GM21381 (cell line): ENCODE measurements around the gene GATAD2A.
"Not testable (repeated sequence)": the region's sequence is repeated elsewhere in the genome, so short reads cannot be mapped to it uniquely, and the experiment has no call there.

Source experiments
- ATAC-seq: cut with Tn5 transposase; IDR thresholded peaks from one replicate; pipeline ENCODE4 v1.9.1; 2021; ENCODE audit warnings: mild to moderate bottlenecking, moderate library complexity; ENCODE audit not compliant: unreplicated experiment

GATAD2A gene

DNA sequence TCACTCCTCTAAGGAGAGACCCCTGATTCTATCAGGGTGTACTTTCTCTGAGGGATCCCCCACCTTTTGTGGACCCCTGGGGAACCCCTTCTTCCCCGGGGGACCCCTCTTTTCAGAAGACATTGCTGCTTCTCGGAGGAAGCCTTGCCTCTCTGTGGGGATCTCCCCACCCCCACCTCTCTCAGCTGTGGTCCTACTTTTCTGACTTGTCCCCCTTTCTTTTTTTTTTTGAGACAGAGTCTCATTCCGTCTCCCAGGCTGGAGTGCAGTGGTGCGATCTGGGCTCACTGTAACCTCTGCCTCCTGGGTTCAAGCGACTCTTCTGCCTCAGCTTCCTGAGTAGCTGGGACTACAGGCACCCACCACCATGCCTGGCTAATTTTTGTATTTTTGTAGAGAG lies 18.4 kb upstream of the GATAD2A start:
- ATAC-seq: no peak

DNA sequence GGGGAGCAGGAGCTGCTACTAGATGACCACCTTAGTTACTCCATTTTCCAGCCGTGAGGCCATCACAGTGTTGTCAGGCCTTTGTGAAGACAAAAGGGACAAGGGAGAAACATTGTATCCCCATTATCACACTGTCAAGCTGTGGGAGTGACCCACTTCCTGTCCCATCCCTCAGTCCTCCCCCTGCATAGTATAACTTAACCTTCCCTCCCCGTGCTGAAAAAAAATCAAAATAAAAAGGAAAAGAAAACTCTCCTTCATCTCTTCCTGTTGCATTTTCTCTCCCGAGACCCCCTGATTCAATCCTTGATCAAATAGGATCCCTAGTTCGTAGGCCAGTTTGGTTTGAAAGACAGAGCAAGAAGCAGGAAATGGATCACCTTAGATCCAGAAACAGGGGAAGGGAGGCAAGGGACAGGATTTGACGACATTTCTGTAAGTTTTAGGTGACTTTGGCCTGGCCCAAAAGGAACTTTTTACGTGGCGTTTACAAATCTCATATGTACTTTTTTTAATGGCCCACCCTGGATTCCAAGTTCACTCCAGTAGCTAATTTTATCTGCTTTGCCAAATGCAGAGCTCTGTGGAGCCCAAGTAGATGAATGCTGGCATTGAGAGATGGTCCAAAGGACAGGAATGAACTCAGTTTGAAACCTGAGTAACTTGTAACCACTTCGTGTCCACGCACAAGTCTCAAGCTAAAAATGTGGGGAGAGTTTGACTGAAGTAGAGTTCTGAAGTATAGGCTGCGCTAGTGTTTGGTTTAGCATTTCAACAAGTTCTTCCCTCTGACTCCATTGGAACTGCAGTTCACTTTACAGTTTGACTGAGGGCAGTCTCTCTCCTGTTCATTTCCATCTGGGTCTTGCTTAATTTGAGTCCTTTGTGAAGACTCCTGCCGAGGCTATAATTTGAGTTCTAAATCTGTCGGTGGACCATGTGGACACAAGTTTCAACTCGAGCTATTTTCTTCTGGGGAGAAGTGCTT lies 16.6 kb upstream of the GATAD2A start:
- no peak for ATAC-seq

DNA sequence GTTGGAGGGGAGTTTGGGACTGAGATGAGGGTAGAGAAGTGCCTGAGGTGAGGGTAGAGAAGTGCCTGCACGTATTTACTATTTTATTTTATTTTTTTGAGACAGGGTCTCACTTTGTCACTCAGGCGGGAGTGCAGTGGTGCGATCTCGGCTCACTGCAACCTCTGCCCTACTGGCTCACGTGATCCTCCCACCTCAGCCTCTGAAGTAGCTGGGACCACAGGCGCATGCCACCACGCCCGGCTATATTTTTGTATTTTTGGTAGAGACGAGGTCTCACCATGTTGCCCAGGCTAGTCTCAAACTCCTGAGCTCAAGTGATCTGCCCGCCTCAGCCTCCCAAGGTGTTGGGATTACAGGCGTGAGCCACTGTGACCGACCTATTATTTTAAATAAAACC lies 15.8 kb upstream of the GATAD2A start:
- ATAC-seq: not testable (repeated sequence)

DNA sequence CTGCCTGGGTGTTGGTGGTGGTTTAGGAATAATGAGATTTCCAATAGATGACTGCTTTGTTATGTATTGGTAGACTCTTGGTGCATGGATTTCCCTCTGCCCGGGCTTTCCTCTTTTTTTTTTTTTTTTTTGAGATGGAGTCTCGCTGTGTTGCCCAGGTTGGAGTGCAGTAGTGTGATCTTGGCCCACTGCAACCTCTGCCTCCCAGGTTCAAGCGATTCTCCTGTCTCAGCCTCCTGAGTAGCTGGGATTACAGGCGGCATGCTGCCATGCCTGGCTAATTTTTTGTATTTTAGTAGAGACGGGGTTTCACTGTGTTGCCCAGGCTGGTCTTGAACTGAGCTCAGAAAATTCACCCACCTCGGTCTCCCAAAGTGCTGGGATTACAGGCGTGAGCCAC lies 11.1 kb upstream of the GATAD2A start:
- not testable (repeated sequence) for ATAC-seq

DNA sequence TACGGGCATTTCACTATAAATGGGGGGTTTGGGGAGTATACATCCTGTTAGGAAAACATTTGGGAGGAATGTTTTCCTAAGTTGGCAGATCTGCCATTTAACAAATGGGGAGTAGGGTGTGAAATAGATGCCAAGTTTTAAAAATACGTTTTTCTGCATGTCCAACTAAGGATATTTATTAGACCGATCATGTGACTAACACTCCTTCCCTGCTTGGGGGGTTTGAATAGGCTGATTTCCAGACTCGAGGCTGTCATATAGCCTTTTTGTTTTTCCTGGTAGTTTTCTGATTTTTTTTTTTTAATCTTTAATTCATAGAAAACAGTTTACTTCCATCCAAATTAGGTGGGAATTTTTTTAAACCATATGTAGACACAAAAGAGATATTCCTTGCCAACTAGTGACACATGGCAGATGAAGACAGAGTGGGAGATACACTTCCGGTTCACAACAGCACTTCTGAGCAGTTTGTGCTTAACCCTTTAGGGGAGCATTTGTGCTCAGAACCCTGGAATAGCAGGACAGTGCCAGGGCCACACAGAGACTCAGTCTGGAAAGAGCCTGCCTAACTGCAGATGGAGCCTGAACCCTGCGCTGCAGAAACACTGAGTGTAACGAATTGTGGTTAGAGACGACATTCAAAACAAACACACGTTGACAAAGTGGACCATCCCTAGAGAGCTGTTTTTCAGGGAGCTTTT lies 5.6 kb upstream of the GATAD2A start:
- no peak for ATAC-seq

DNA sequence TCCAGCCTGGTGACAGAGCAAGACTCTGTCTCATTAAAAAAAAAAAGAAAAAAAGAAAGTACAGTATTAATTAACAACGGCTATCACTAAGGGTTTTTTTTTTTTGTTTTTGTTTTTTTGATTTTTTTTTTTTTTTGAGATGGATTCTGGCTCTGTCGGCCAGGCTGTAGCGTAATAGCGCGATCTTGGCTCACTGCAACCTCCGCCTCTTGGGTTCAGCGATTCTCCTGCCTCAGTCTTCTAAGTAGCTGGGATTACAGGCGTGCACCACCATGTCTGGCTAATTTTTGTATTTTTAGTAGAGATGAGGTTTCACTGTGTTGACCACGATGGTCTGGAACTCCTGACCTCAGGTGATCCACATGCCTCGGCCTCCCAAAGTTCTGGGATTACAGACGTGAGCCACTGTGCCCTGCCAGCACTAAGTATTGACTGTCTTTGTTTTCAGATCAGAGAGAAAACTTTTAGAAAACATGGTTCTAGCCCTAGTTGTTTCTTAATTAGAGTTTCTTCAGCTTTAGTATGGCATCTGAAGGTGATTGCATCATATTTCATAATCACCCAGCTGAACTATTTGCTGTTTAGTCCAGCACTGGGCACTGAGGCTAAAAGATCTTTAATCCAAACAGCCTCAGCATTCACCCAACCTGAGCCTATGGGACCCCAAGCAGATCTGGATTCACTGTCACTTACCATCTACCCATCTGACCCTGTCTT lies 2.7 kb upstream of the GATAD2A start:
- ATAC-seq: no peak

DNA sequence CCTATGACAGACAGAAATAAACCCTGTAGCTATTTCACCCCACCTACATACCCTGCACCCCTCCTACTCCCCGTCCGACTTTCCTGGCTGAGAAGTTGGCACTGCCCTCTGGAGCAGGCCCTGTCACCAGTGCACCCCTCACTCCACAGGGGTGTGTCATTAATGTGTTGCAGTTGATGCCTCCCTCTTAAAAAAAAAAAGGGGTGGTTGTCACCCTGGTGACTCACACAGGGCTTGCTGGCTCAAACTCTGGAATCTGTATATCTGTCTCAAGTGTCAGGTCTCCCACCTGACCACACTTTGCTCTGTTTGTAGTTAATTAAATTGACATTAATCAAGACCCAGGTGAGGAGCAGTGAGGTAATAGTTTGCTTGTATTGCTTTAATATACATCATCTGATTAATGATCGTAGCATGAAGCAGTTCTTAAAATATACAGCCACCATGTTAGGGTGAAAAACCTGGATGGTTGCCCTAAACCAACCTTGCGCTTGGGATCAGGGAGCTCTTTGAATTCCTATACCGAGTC lies 2.0 kb upstream of the GATAD2A start:
- ATAC-seq: no peak

DNA sequence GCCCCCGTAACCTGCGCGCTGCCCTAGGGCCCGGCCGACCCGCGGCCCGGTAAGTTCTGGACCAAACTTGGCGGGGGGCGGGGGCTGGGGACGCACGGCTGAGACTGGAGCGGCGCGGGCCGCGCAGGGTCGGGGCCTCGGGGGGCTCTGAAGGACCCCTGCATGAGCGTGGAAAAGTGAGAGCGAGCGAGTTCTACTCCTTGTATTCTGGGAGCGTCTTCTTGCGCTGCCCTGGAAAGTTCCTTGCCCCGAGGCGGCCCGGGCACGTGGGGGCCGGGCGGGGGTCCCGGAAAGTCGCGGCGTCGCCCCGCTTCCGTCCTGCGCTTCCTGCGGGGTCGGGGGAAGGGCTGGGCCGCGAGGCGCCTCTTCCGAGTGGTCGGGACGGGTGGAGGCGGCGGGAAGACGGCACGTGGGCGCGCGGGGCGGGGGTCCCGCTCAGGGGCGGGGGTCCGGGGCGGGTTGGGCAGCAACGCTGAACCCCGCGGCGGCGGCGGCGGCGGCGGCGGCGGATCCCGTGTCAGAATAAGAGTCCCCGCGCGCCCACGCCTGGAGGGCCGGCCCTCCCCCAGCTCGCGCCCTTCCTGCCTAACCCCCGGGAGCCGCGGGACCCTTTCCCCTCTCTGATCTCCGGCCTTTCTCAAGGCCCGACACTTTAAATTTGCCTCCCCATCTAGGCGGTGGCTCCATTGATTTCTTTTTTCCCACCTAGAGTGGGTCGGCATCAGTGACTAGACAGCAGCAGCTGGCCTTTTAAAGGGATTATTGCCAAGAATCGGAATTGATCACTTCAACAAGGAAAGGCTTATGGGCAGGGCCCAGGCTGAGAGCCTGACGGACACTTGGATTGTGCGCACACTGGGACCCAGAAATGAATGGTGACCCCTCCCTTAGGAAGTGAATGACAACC lies 749 bp downstream of the GATAD2A start:
- no peak for ATAC-seq

DNA sequence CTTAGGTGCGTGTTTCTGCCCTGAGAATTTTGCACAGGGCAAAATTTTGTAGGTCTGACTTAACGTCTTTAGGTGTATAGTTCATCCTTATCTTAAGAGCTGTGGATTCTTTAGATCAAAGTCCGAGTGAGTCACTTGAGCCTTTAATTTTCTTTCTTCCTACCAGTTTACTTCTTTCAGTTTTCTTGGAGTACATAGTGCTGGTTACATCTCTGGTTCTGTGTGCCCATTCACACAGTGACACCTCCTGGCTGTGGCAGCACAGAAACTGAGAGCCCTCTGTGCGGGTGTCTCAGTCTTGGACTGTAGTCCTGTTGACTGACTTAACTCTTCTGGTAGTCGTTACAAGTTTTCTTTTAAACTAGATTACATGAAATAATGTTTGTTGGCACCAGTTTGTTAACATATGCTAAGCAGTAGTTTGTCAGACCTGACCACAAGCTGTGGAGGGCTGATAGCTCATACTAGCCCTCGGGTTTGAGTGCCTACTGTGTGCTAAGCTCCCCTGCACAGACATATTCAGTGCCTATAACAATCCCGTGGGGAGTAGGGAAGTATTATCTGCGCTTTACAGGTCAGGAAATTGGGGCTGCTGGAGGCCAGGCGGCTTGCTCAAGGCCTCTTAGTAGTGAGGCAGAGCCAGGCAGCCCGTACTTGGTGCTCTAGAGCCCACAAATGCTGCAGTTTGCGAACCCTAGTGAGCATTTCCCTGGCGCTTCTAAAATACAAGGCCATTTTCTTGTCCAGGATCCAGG lies 1.6 kb downstream of the GATAD2A start:
- ATAC-seq: no peak

DNA sequence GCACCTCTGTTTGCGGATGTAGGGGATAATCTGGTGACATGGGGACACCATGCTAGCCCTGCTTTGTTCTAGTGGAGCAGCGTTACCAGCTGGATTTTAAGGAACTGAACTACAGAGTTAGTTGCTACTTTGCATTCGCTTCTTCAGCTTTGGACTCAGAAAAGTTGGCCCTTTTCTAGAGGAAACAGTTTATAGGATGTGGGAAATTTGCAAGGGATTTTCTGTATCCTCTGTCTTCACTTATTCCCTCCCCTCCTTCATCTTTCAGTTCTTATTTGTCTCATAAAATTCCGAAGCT lies 2.1 kb downstream of the GATAD2A start:
- ATAC-seq: no peak

DNA sequence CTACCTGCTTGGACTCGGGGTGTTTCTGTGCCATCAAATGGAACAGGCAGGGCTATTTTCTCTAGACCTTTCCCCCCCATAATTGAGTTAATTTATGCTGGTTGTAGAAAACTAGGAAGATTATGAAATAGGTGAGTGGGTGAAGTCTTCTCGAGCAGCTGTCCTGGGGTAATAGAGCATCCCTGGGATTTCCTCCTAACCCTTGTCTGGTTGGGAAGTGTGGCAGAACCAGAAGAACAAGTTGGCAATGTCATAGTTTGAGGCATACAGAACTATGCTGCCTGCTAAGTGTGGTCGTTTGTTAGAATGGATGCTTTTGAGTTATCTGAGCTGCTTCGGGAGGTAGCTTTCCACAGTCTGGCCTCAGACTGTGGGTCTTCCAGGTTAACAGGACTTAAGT lies 3.7 kb downstream of the GATAD2A start:
- no peak for ATAC-seq

DNA sequence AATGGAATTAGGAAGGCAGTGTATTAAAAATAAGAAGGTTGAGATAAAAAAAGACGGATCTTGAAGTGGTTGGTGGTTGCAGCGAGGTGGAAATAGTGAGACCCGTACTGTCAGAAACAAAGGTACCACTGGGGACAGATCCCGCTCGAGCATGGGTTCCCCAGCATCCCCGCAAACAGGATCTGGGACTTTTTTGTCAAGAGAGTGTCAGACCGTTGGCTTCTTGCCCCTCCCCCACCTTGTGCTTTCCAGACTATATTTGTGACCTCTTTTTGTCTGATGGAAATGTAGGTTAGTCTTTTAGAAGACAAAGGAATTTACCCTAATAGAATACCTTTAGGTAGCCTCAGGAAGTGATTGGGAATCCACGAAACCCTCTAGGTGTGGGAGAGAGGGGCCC lies 4.2 kb downstream of the GATAD2A start:
- ATAC-seq: no peak

DNA sequence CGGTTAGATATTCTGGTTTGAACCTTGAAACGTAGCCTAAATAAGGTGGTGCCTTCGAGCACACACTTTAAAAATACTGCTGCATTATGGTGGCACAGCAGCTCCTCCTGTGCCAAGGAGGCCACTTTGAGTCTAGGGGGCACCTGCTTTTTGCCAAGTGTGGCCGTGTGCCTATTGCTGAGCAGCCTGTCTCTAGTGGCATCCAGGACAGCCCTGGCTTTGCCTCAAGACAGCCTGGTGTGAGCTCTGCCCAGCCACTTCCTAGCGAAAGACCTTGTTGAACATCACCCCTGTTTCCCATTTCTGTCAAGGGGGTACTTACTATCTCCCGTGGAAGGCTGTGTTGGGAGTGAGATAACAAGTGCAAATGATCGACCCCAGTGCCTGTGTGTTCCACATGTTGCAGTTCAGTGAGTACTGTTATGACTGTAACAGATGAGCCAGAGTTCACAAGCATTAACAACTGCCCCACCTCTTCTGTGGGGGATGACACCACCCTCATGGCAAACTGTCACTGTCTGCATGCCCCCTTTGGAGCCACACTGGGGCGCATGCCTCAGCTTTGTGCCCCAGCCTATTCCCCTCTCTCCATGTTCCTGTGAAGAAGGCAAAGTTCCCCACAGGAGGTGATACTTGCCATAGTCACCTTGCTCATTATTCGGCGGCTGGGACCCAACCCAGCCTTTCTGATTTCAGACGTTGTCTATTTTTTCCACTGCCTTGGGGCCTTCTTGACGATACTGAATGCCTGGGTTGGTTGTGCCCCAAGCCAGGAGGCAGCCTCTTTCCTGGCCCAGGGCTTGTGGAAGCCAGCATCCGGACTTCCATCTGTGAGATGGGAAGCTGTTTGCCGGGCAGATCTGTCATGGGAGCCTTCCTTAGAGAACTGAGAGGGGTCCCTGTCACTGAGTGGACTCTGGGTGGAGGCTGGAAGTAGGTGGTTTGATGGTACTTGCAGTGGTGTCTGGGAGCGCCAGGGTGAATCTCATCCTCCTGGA lies 5.4 kb downstream of the GATAD2A start:
- ATAC-seq: no peak

DNA sequence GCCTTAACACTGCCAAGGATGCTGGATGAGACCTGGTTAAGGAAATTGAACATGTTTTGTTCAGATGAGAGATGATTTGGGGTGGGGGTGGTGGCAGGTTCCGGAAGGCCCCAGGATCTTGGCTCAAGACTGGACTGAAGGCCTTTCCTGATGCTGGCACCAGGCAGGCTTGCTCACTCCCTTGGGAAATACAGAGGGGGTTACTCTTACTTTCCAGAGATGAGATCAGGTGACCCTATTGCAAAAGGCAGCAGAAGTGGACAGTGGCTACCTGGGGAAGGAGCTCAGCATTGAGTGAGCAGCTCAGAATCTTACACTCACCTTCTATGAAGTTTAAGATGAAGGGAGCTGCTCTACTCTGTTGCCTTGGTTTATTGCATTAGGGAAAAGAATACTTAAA lies 10.8 kb downstream of the GATAD2A start:
- ATAC-seq: no peak

DNA sequence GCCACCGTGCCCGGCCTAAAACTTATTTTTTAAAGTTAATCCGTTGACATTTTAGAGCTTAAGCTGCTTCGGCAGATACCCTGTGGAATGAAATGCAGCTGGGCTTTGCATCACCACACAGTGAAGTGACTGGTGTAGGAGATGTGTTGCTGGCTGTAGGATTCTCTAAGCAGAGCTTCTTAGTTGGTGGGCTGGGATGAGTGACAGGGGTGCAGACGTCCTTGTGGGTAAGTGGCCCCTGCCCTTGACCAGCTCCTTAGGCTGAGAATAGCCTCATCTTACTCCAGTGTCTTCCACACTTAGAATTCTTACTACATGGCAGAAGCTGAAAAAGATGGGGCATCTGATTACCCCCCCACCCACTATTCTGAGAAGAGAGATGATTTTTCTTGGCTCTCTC lies 11.6 kb downstream of the GATAD2A start:
- no peak for ATAC-seq

DNA sequence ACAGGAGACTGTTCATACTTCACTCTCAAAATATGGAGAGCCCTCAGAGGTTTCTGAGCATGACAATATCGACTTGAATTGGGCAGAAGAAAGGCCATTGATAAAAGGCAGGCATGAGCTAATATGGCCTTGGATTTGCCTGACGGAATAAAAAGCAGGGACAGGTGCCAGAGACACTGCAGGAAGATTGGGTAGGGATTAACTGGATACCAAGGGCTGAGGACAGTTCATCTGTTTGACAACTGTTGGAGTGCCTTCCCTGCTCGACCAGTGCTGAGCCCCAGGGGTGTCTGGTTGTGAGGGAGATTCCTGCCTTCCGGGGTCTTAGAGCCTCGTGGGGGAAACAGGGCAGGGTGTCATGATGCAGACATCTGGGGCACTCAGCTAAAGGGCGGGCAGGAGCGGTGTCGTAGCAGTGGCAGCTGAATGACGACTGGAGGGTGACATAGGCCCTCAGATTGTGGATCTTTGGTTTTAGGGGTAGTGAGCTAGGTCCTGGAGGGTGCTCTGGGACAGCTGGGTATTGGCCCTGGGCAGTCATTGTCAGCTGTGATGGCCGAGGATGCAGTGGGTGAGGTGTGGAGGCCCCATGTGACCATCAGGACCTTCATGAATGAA lies 12.3 kb downstream of the GATAD2A start:
- ATAC-seq: no peak

DNA sequence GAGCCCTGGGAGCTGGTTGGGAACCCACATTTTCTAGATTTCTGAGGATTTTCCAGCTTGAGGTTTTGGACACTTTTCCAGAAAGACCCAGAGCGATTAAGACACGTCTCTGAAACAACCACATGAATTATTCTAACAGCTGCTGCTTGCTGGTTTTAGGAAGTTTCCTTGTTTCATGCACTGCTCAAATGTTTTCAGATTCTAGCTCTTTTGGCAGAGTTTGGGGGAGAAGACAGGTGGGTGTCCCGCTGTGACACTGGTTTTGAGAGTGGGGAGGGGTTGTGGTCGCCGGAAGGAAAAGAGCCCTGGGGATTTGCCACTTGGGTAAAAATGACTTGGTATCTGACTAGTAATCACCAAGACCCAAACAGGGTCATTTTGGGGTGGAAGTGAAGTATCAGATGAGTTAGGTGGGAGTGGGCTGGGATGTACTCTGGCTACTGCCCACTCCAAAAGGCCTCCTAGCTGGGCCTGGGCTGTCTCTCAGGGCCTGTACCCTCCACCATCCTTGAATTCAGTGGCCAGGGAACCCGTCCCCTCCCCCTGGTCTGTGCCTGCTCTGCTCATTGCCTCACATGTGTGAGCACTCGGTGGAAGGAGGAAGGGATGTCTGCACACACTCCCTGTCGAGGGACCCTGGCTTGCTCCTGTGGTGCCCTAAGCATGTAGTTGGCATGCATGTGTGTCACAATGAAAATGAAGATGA lies 13.2 kb downstream of the GATAD2A start:
- ATAC-seq: no peak
